ENCODE measurements around the gene NEK6.

- no peak for TF ChIP-seq CTCF (IDR thresholded peaks at IDR 0.05)
- TF ChIP-seq POLR2A (IDR thresholded peaks at IDR 0.05): no peak
- no peak for TF ChIP-seq POLR2AphosphoS5 (IDR thresholded peaks at IDR 0.05)
- no peak for TF ChIP-seq EP300 (IDR thresholded peaks at IDR 0.05)
Measured at GRCh38 chr9:124359426-124359825, 101.7 kb downstream of the NEK6 start.

All from upper lobe of left lung (tissue), 4 donors.